GM13976 (cell line): Measurements from ENCODE around the gene FGA.

Experiments
- DNase-seq: peaks from one replicate; pipeline ENCODE4 v3.0.0; 2012; ENCODE audit warnings: low spot score
- CTCF ChIP-seq: IDR thresholded peaks from 2 replicates; pipeline ENCODE4 v1.5.1; 2012; ENCODE audit warnings: borderline replicate concordance, mild to moderate bottlenecking; ENCODE audit not compliant: insufficient read depth; ENCODE audit errors: extremely low read depth, missing control alignments, control extremely low read depth
- in situ Hi-C: fragments of 300-500 bp; cut with MboI; formaldehyde crosslinking; loops from one replicate; pipeline ENCODE4 v1.12.0; 2022; ENCODE audit warnings: low sequenced_read_pairs, mixed read lengths, inconsistent platforms; ENCODE audit not compliant: unreplicated experiment

Gene FGA

GRCh38 chr4:154616287-154616686 lies 25.7 kb upstream of the FGA start:
- in situ Hi-C loops, result loop anchor here (5.0 kb wide), 1 partner anchor 64 kb away; the partner anchor contains the start of gene PLRG1
- no peak for TF ChIP-seq CTCF
- no peak for DNase-seq

GRCh38 chr4:154615211-154615610 lies 24.7 kb upstream of the FGA start:
- no peak for DNase-seq
- in situ Hi-C loops, result loop anchor here (5.0 kb wide), 1 partner anchor 63 kb away; the partner anchor contains the start of gene PLRG1
- TF ChIP-seq CTCF, result no peak

- in situ Hi-C loops, result no loop called here
- no peak for TF ChIP-seq CTCF
- DNase-seq, result no peak
These were observed 23.8 kb upstream of the FGA start for GRCh38 chr4:154614306-154614705.

DNA sequence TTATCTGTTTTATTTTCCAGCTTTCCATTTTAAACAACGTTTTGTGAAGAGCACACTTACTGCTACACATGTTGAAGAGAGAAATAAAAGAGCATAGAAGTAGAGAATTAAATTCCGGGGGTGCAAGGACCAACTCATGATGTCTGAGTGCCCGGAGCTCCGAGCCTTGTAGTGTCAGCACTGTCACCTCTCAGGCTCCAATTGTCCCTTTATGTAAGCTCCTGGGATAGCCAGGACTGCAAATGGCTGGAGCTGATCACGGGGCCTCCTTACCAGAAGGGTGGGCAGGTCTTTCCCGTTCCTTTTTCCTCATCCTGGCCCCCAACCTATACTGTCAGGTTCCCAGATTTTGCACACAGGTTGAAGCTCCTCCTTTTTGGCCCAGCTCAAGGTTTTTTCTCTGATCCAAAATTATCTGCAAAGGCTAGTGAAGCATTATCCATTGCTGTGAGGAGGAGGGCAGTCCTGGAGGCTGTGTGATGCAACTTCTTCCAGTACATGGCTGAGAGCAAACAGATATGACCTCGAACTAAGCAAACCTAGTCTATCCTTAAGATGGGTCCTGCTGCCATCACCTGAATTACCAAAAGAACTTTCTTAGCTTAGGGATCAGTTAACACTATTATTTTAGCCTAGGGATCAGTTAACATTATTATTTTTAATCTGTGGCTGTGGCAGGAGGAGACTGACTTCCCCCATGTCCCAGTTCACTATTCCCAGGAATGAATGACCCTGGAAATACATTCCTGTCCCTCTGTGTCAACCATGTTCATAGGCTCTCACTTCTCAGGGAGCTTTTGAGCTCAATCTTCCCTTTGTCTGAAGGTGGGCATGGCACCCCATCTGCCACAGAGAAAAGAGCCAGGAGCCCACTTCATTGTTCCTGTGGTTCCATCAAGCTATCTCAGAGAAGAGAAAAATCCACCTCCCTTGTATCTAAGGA lies 22.2 kb upstream of the FGA start, which contains the start of gene FGG:
Gene FGG, minus strand, starts transcription at position 185 of the 943 bp plus-strand sequence. Its CDS starts 47 bp downstream, at position 138.
- in situ Hi-C loops, result no loop called here
- no peak for DNase-seq
- no peak for TF ChIP-seq CTCF

DNA sequence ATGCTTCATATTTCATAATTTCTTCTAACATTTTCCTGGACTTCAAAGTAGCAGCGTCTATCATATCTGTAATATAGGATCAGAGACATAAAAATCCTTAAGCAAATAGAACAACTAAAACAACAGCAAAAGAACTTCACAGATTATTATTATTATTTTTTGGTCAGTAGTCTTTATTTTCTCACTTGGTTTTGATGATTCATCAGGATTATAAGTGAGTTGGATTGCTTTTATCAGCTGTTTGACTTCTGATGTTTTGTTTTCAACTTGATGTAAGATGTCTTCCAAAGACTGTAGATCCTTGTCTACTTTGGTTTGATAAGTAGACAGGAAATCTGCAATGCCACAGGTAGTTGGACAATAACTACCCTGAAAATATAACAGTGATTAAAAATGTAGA lies 21.3 kb upstream of the FGA start:
- no peak for TF ChIP-seq CTCF
- no peak for DNase-seq
- in situ Hi-C loops, result no loop called here

- DNase-seq, result no peak
- in situ Hi-C loops, result no loop called here
These were observed 20.0 kb upstream of the FGA start for GRCh38 chr4:154610582-154610981.

More at GRCh38 chr4:154610582-154610981, 20.0 kb upstream of the FGA start:
- no peak for TF ChIP-seq CTCF
